K562 treated with DMSO at 1 percent for 24 hours (cell line): ENCODE results near the gene GABPB2. TPM values are rescaled to one million over a fixed set of nuclear protein-coding genes. Genes with fewer than 3 reads are reported as not detected.

ENCODE experiments used
- total RNA-seq: library from RNA; unstranded; fragments of 300-600 nt; gene quantifications from 2 replicates; pipeline ENCODE4 v1.2.3, GENCODE V29; 2022; ENCODE audit warnings: low read depth; ENCODE audit not compliant: insufficient read depth

Gene GABPB2
- 3.6 and 3.7 TPM in 2 replicates for total RNA-seq

GRCh38 chr1:151070474-151071276 is at the start of gene GABPB2:
TSS of gene GABPB2 (plus strand) at chr1:151070761. CDS start at chr1:151088190, 17,429 bp downstream.

DNA sequence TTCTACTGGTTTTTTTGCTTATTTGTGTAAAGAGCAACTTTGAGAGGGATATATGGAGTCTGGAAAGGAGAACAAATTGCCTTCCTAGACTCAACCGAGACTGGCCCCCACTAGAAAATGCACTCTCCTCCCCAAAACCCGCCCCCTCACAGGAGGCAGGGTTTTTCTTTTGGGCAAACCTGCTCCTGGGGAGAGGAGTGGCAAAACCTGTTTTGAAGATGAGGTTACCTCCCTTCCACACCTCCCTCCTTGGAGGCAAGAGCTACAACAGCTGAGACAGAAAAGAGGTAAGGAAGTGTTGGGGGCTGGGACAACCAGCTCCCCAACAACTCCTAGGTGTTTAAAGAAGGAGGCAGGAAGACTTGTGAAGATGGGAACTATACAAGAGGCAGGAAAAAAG is 34.2 kb upstream of the GABPB2 start, which contains the start of gene BNIPL:
Gene BNIPL, plus strand, starts transcription at position 231 of the 400 bp plus-strand sequence. Its CDS starts 140 bp downstream, at position 371.

DNA sequence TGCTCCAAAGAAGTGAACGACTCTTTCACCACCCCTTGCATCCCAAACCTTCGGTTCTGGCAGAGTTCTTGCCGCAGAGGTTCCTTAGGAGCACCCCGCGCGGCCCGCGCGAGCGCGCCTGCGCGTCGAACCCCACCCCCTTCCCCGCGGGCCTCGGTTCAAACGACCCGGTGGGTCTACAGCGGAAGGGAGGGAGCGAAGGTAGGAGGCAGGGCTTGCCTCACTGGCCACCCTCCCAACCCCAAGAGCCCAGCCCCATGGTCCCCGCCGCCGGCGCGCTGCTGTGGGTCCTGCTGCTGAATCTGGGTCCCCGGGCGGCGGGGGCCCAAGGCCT is 23.0 kb upstream of the GABPB2 start, which contains the start of gene C1orf56:
Gene C1orf56, plus strand, starts transcription at position 161 of the 334 bp plus-strand sequence. Its CDS starts 97 bp downstream, at position 258.

GRCh38 chr1:151059109-151060006 is 11.2 kb upstream of the GABPB2 start, which contains the start of gene CDC42SE1:
TSS of gene CDC42SE1 (minus strand) at chr1:151059622. CDS start at chr1:151055730, 3,892 bp downstream.

GRCh38 chr1:151060007-151060656 is 10.4 kb upstream of the GABPB2 start, which contains the start of gene MLLT11:
TSS of gene MLLT11 (plus strand) at chr1:151060397. CDS start at chr1:151067225, 6,828 bp downstream.

GRCh38 chr1:151146412-151147131 is 76.0 kb downstream of the GABPB2 start, which contains the start of gene SEMA6C:
TSS of gene SEMA6C (minus strand) at chr1:151146631. CDS start at chr1:151142621, 4,010 bp downstream.

GRCh38 chr1:151156515-151156819 is 85.9 kb downstream of the GABPB2 start, which contains the start of gene TNFAIP8L2:
TSS of gene TNFAIP8L2 (plus strand) at chr1:151156649. CDS start at chr1:151158698, 2,049 bp downstream.

GRCh38 chr1:151165738-151166504 is 95.4 kb downstream of the GABPB2 start, which contains the start of the genes LYSMD1 and SCNM1:
TSS of gene LYSMD1 (minus strand) at chr1:151165902. CDS start at chr1:151165258, 644 bp downstream.
TSS of gene SCNM1 (plus strand) at chr1:151166144. CDS start at chr1:151166153, 9 bp downstream.

Other genes starting within 250 kb of the GABPB2 start
- 26.6 and 30.1 TPM in 2 replicates for gene ARNT, start 194.2 kb upstream of the GABPB2 start, total RNA-seq
- gene CTXND2, start 183.6 kb upstream of the GABPB2 start, total RNA-seq = not detected in 2 replicates
- gene SETDB1, start 144.4 kb upstream of the GABPB2 start, total RNA-seq = 21.8 and 27.0 TPM in 2 replicates
- gene CERS2, start 95.9 kb upstream of the GABPB2 start, total RNA-seq = 183 and 184 TPM in 2 replicates
- gene ANXA9, start 88.5 kb upstream of the GABPB2 start, total RNA-seq = 2.5 and 5.2 TPM in 2 replicates
- 18.5 and 23.2 TPM in 2 replicates for gene MINDY1, start 63.9 kb upstream of the GABPB2 start, total RNA-seq
- 23.5 and 26.5 TPM in 2 replicates for gene PRUNE1, start 62.3 kb upstream of the GABPB2 start, total RNA-seq
- 1.7 and 2.0 TPM in 2 replicates for gene BNIPL, start 34.2 kb upstream of the GABPB2 start, total RNA-seq
- gene C1orf56, start 23.0 kb upstream of the GABPB2 start, total RNA-seq = 5.3 and 7.5 TPM in 2 replicates
- gene CDC42SE1, start 11.1 kb upstream of the GABPB2 start, total RNA-seq = 58.3 and 67.9 TPM in 2 replicates
- 9.1 and 9.4 TPM in 2 replicates for gene MLLT11, start 10.4 kb upstream of the GABPB2 start, total RNA-seq
- gene SEMA6C, start 75.9 kb downstream of the GABPB2 start, total RNA-seq = 8.6 and 9.7 TPM in 2 replicates
- 0.79 and 2.2 TPM in 2 replicates for gene TNFAIP8L2, start 85.9 kb downstream of the GABPB2 start, total RNA-seq
- gene LYSMD1, start 95.1 kb downstream of the GABPB2 start, total RNA-seq = 5.2 and 5.8 TPM in 2 replicates
- 41.3 and 42.0 TPM in 2 replicates for gene SCNM1, start 95.4 kb downstream of the GABPB2 start, total RNA-seq
- gene TMOD4, start 105.2 kb downstream of the GABPB2 start, total RNA-seq = 0.38 TPM in 1 of 2 replicates, not detected in the other
- gene VPS72, start 119.4 kb downstream of the GABPB2 start, total RNA-seq = 74.3 and 81.7 TPM in 2 replicates
- gene PIP5K1A, start 127.8 kb downstream of the GABPB2 start, total RNA-seq = 17.7 and 19.0 TPM in 2 replicates
- 331 and 341 TPM in 2 replicates for gene PSMD4, start 184.0 kb downstream of the GABPB2 start, total RNA-seq
- 40.9 and 43.8 TPM in 2 replicates for gene ZNF687, start 211.5 kb downstream of the GABPB2 start, total RNA-seq